ENCODE measurements around the gene VEZF1. TPM values are rescaled to one million over a fixed set of nuclear protein-coding genes. Genes with fewer than 3 reads are reported as not detected.

The VEZF1 gene
- total and polyA plus RNA-seq, 2 donors (not counting 1 experiment from before 2014, with no cell fraction given): 43.9 to 51.2 TPM

- no peaks in the 10 kb centered on the region for H4K20me1 ChIP-seq (ENCODE audit: control insufficient read depth, extremely low read depth, insufficient read depth, low read length)
- H3K9me3 ChIP-seq (ENCODE audit: control insufficient read depth, insufficient read depth, low read depth, low read length): no peaks in the 10 kb centered on the region
- H3K9ac ChIP-seq (ENCODE audit: insufficient read depth, low read length): peak overlapping the region; percentile 51
- peak overlapping the region; percentile 98 for H3K4me2 ChIP-seq (ENCODE audit: extremely low read depth, insufficient read depth, low read length)
- no peaks in the 10 kb centered on the region for H3K36me3 ChIP-seq (ENCODE audit: control insufficient read depth, insufficient read depth, low read length)
- peaks cover 45% of the 10 kb centered on the region for H3K79me2 ChIP-seq (ENCODE audit: control insufficient read depth, insufficient read depth, low read length)
- H2AFZ ChIP-seq (ENCODE audit: low read length): no peak overlapping the region
- DNase-seq (ENCODE audit: low read depth in 2 of 2): no peak
- H3K4me1 ChIP-seq (ENCODE audit: control insufficient read depth, extremely low read depth, insufficient read depth, low read length): peaks cover 41% of the 10 kb centered on the region
- peak overlapping the region; percentile 32 to 56 (median 52) for H3K4me3 ChIP-seq (replicated peaks in 1 of 4; ENCODE audit: control extremely low read depth in 1 of 4, insufficient read depth in 1 of 4, low read depth in 3 of 4, low read length in 4 of 4)
- no peaks in the 10 kb centered on the region for H3K27me3 ChIP-seq (ENCODE audit: control insufficient read depth, insufficient read depth, low read length)
- TF ChIP-seq CTCF (conservative IDR thresholded peaks at IDR 0.05 in 1 of 2, IDR thresholded peaks at IDR 0.05 in 1 of 2; ENCODE audit: low read depth in 1 of 2, low read length in 2 of 2): no peak
- TF ChIP-seq EZH2 (IDR thresholded peaks at IDR 0.05; ENCODE audit: low read length, missing control alignments): no peak
- peak overlapping the region; percentile 90 for H3K27ac ChIP-seq (ENCODE audit: insufficient read depth, low read length)
Observed at GRCh38 chr17:57947369-57947768, 40.7 kb downstream of the VEZF1 start.

GRCh38 chr17:57946798-57947358 lies 41.2 kb downstream of the VEZF1 start:
- H3K27ac ChIP-seq (ENCODE audit: insufficient read depth, low read length): peak overlapping the region; percentile 90
- no peaks in the 10 kb centered on the region for H3K9me3 ChIP-seq (ENCODE audit: control insufficient read depth, insufficient read depth, low read depth, low read length)
- H3K27me3 ChIP-seq (ENCODE audit: control insufficient read depth, insufficient read depth, low read length): no peaks in the 10 kb centered on the region
- no peak overlapping the region for H2AFZ ChIP-seq (ENCODE audit: low read length)
- no peaks in the 10 kb centered on the region for H4K20me1 ChIP-seq (ENCODE audit: control insufficient read depth, extremely low read depth, insufficient read depth, low read length)
- H3K4me3 ChIP-seq (replicated peaks in 1 of 4; ENCODE audit: control extremely low read depth in 1 of 4, insufficient read depth in 1 of 4, low read depth in 3 of 4, low read length in 4 of 4): peak overlapping the region; percentile 32 to 56 (median 52)
- H3K4me2 ChIP-seq (ENCODE audit: extremely low read depth, insufficient read depth, low read length): peak overlapping the region; percentile 98
- no peaks in the 10 kb centered on the region for H3K36me3 ChIP-seq (ENCODE audit: control insufficient read depth, insufficient read depth, low read length)
- TF ChIP-seq EZH2 (IDR thresholded peaks at IDR 0.05; ENCODE audit: low read length, missing control alignments): no peak
- no peak for TF ChIP-seq CTCF (conservative IDR thresholded peaks at IDR 0.05 in 1 of 2, IDR thresholded peaks at IDR 0.05 in 1 of 2; ENCODE audit: low read depth in 1 of 2, low read length in 2 of 2)
- H3K9ac ChIP-seq (ENCODE audit: insufficient read depth, low read length): peak overlapping the region; percentile 54
- H3K79me2 ChIP-seq (ENCODE audit: control insufficient read depth, insufficient read depth, low read length): peaks cover 45% of the 10 kb centered on the region
- H3K4me1 ChIP-seq (ENCODE audit: control insufficient read depth, extremely low read depth, insufficient read depth, low read length): peaks cover 43% of the 10 kb centered on the region
- DNase-seq (ENCODE audit: low read depth in 2 of 2): peak; percentile 71 to 78

- H3K4me3 ChIP-seq (replicated peaks in 1 of 4; ENCODE audit: control extremely low read depth in 1 of 4, insufficient read depth in 1 of 4, low read depth in 3 of 4, low read length in 4 of 4): peak overlapping the region; percentile 32 to 56 (median 52)
- no peak overlapping the region for H2AFZ ChIP-seq (ENCODE audit: low read length)
- TF ChIP-seq EZH2 (IDR thresholded peaks at IDR 0.05; ENCODE audit: low read length, missing control alignments) (no peak), CTCF (conservative IDR thresholded peaks at IDR 0.05 in 1 of 2, IDR thresholded peaks at IDR 0.05 in 1 of 2; ENCODE audit: low read depth in 1 of 2, low read length in 2 of 2) (no peak)
- H3K9ac ChIP-seq (ENCODE audit: insufficient read depth, low read length): peak overlapping the region; percentile 54
- H3K27me3 ChIP-seq (ENCODE audit: control insufficient read depth, insufficient read depth, low read length): no peaks in the 10 kb centered on the region
- peaks cover 46% of the 10 kb centered on the region for H3K4me1 ChIP-seq (ENCODE audit: control insufficient read depth, extremely low read depth, insufficient read depth, low read length)
- no peaks in the 10 kb centered on the region for H4K20me1 ChIP-seq (ENCODE audit: control insufficient read depth, extremely low read depth, insufficient read depth, low read length)
- DNase-seq (ENCODE audit: low read depth in 2 of 2): peak; percentile 42 to 70
- peak overlapping the region; percentile 90 for H3K27ac ChIP-seq (ENCODE audit: insufficient read depth, low read length)
- peaks cover 47% of the 10 kb centered on the region for H3K79me2 ChIP-seq (ENCODE audit: control insufficient read depth, insufficient read depth, low read length)
- H3K9me3 ChIP-seq (ENCODE audit: control insufficient read depth, insufficient read depth, low read depth, low read length): no peaks in the 10 kb centered on the region
- H3K4me2 ChIP-seq (ENCODE audit: extremely low read depth, insufficient read depth, low read length): peak overlapping the region; percentile 98
- no peaks in the 10 kb centered on the region for H3K36me3 ChIP-seq (ENCODE audit: control insufficient read depth, insufficient read depth, low read length)
Observed at GRCh38 chr17:57945996-57946797, 41.9 kb downstream of the VEZF1 start.
